ENCODE results near the gene HMGCR. TPM values are rescaled to one million over a fixed set of nuclear protein-coding genes. Genes with fewer than 3 reads are reported as not detected.
"Not testable (repeated sequence)": the region's sequence is repeated elsewhere in the genome, so short reads cannot be mapped to it uniquely, and the experiment has no call there.

HMGCR gene
- polyA plus RNA-seq, 2 of the 4 experiments (the other 2 are of a cell fraction): 25.9 to 35.0 TPM

- no peaks in the 10 kb centered on the region for H3K4me1 ChIP-seq
- ChIA-PET CTCF (no interaction called here), POLR2A (no interaction called here)
- DNase-seq (ENCODE audit: low read depth in 1 of 2, low spot score in 1 of 2) (no peak), ATAC-seq (no peak), FAIRE-seq (peak; percentile 13)
- TF ChIP-seq, protein P1, sequence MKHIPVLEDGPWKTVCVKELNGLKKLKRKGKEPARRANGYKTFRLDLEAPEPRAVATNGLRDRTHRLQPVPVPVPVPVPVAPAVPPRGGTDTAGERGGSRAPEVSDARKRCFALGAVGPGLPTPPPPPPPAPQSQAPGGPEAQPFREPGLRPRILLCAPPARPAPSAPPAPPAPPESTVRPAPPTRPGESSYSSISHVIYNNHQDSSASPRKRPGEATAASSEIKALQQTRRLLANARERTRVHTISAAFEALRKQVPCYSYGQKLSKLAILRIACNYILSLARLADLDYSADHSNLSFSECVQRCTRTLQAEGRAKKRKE (CRISPR knock-in tag; IDR thresholded peaks at IDR 0.05; ENCODE audit: low read depth): no peak
- TF ChIP-seq RNF2 (IDR thresholded peaks at IDR 0.05; ENCODE audit: borderline replicate concordance, low read depth): no peak
- no peak for TF ChIP-seq RAD21 (conservative IDR thresholded peaks at IDR 0.05 in 1 of 2, IDR thresholded peaks at IDR 0.05 in 1 of 2)
- TF ChIP-seq, protein P2, sequence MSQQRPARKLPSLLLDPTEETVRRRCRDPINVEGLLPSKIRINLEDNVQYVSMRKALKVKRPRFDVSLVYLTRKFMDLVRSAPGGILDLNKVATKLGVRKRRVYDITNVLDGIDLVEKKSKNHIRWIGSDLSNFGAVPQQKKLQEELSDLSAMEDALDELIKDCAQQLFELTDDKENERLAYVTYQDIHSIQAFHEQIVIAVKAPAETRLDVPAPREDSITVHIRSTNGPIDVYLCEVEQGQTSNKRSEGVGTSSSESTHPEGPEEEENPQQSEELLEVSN (IDR thresholded peaks at IDR 0.05; ENCODE audit: borderline replicate concordance, low read depth): no peak
- no peak for TF ChIP-seq HOXB13 (CRISPR knock-in tag; IDR thresholded peaks at IDR 0.05; ENCODE audit: low read depth)
- no peak for TF ChIP-seq KDM5A (IDR thresholded peaks at IDR 0.05)
- TF ChIP-seq CHD4 (IDR thresholded peaks at IDR 0.05; ENCODE audit: borderline replicate concordance): no peak
- no peak for TF ChIP-seq HES2 (IDR thresholded peaks at IDR 0.05)
- no peak for TF ChIP-seq JUNB (IDR thresholded peaks at IDR 0.05)
- TF ChIP-seq SREBF2 (IDR thresholded peaks at IDR 0.05): no peak
- TF ChIP-seq EP300 (IDR thresholded peaks at IDR 0.05): no peak
- TF ChIP-seq ZNF302 (CRISPR knock-in tag; IDR thresholded peaks at IDR 0.05): no peak
- no peak for TF ChIP-seq CBX8 (IDR thresholded peaks at IDR 0.05)
- TF ChIP-seq RARB (CRISPR knock-in tag; IDR thresholded peaks at IDR 0.05): no peak
- no peak for TF ChIP-seq EHMT2 (IDR thresholded peaks at IDR 0.05; ENCODE audit: low read depth)
- TF ChIP-seq HEYL (CRISPR knock-in tag; IDR thresholded peaks at IDR 0.05): no peak
- no peak for TF ChIP-seq CHD2 (IDR thresholded peaks at IDR 0.05; ENCODE audit: low read length, partially characterized antibody)
- H3K27ac ChIP-seq: no peak overlapping the region
- no peaks in the 10 kb centered on the region for H3K9me3 ChIP-seq
- no peak overlapping the region for H3K4me2 ChIP-seq
- no peak overlapping the region for H3K4me3 ChIP-seq
These were observed 36.9 kb upstream of the HMGCR start for GRCh38 chr5:75300084-75300483.

DNA sequence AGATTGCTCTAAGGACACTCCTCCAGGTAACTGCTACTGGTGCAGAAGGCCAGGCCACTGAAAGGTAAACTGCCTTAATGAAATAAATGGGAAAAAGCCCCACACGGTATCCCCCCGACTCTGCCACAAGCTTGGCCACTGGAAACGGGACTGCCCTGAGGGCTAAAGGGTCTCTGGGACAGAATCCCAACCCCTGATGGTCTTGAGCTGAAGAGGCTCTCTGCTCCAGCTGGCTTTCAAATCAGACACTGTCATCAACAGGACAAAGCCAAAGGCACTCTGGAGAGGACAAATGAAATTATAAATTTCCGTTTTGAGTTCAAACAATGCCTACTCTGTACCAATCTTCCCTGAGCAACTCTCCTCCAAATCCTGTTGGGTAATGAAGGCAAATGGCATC lies 33.6 kb upstream of the HMGCR start:
- CTCF ChIA-PET: no interaction called here
- POLR2A ChIA-PET: no interaction called here
- FAIRE-seq (no peak), ATAC-seq (no peak), DNase-seq (ENCODE audit: low read depth in 1 of 2, low spot score in 1 of 2) (no peak)
- no peaks in the 10 kb centered on the region for H3K9me3 ChIP-seq
- H3K4me1 ChIP-seq: no peaks in the 10 kb centered on the region
- 81% methylated on average over 4 of the region's 4 CpGs for WGBS (ENCODE audit: missing lambda C conversion rate)
- H3K4me3 ChIP-seq: no peak overlapping the region
- TF ChIP-seq CBX2 (IDR thresholded peaks at IDR 0.05; ENCODE audit: borderline replicate concordance, low read depth): no peak
- no peak for TF ChIP-seq CHD2 (IDR thresholded peaks at IDR 0.05; ENCODE audit: low read length, partially characterized antibody)
- no peak overlapping the region for H3K4me2 ChIP-seq
- no peak overlapping the region for H3K27ac ChIP-seq

GRCh38 chr5:75304486-75304885 lies 32.5 kb upstream of the HMGCR start:
- H3K9me3 ChIP-seq; H3K4me2 ChIP-seq; DNase-seq (ENCODE audit: low read depth in 1 of 2, low spot score in 1 of 2); H3K4me1 ChIP-seq; H3K27ac ChIP-seq; FAIRE-seq; H3K4me3 ChIP-seq; POLR2A ChIA-PET; ATAC-seq: not testable (repeated sequence)
- CTCF ChIA-PET: interaction anchor here (0.6 to 1.3 kb wide), 2 partner anchors 15 to 257 kb away, joined by 3 read pairs; no protein-coding TSS in a partner anchor
- WGBS (ENCODE audit: missing lambda C conversion rate): 70% methylated on average over 11 of the region's 11 CpGs

DNA sequence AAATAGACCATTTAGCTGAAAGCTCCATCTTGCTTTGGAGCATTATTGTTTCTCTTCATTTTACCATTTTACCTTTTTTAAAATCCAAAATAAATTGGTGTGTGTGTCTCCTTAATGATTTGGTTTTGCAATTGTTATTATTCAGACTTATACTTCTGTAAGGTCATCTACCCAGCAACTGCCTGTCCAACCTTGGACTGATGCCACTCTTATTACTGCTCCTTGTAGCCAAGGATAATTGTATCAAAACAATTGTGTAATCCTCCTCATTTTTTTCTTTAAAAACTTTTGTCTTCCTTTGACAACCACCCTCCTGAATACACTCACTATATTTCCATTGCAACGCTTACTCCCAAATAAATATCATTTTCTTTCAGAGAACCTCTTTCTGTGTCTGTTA lies 30.3 kb upstream of the HMGCR start:
- Histone ChIP-seq H3K9me3 (no peaks in the 10 kb centered on the region), H3K4me1 (no peaks in the 10 kb centered on the region), H3K4me2 (no peak overlapping the region), H3K27ac (no peak overlapping the region), H3K4me3 (no peak overlapping the region)
- WGBS (ENCODE audit: missing lambda C conversion rate): 92% methylated on average over 1 of the region's 1 CpG
- TF ChIP-seq, protein P3, sequence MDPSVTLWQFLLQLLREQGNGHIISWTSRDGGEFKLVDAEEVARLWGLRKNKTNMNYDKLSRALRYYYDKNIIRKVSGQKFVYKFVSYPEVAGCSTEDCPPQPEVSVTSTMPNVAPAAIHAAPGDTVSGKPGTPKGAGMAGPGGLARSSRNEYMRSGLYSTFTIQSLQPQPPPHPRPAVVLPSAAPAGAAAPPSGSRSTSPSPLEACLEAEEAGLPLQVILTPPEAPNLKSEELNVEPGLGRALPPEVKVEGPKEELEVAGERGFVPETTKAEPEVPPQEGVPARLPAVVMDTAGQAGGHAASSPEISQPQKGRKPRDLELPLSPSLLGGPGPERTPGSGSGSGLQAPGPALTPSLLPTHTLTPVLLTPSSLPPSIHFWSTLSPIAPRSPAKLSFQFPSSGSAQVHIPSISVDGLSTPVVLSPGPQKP (IDR thresholded peaks at IDR 0.05; ENCODE audit: low read depth, low read length): no peak
- TF ChIP-seq JUNB (IDR thresholded peaks at IDR 0.05): no peak
- no peak for TF ChIP-seq CEBPB (IDR thresholded peaks at IDR 0.05)
- no peak for TF ChIP-seq NFE2L2 (conservative IDR thresholded peaks at IDR 0.05; ENCODE audit: low read length)
- TF ChIP-seq POLR2AphosphoS2 (conservative IDR thresholded peaks at IDR 0.05; ENCODE audit: low read length): no peak
- TF ChIP-seq ESRRA (IDR thresholded peaks at IDR 0.05; ENCODE audit: borderline replicate concordance, low read length): no peak
- no peak for TF ChIP-seq EHMT2 (IDR thresholded peaks at IDR 0.05; ENCODE audit: low read depth)
- no peak for TF ChIP-seq TP53 (CRISPR knock-in tag; IDR thresholded peaks at IDR 0.05)
- TF ChIP-seq CHD4 (IDR thresholded peaks at IDR 0.05; ENCODE audit: borderline replicate concordance): no peak
- no peak for TF ChIP-seq FOSL2 (IDR thresholded peaks at IDR 0.05)
- no peak for TF ChIP-seq FOSL2 (CRISPR knock-in tag; IDR thresholded peaks at IDR 0.05)
- no peak for TF ChIP-seq REST (IDR thresholded peaks at IDR 0.05)
- CTCF ChIA-PET: no interaction called here
- no peak for ATAC-seq
- DNase-seq (ENCODE audit: low read depth in 1 of 2, low spot score in 1 of 2): no peak
- FAIRE-seq: no peak
- POLR2A ChIA-PET: no interaction called here

Measured in A549 (cell line).